Measurements from ENCODE around the gene JPH4.

JPH4 gene

GRCh38 chr14:23577710-23578392 is 739 bp downstream of the JPH4 start:
- no peak for DNase-seq

GRCh38 chr14:23577004-23577681 is 1.4 kb downstream of the JPH4 start:
- no peak for DNase-seq

GRCh38 chr14:23573384-23574015 is 5.1 kb downstream of the JPH4 start:
- no peak for DNase-seq

- no peak for DNase-seq
Measured at GRCh38 chr14:23572836-23573235, 5.8 kb downstream of the JPH4 start.

- DNase-seq, result no peak
Measured at GRCh38 chr14:23572524-23572828, 6.1 kb downstream of the JPH4 start.

- DNase-seq, result no peak
Measured at GRCh38 chr14:23571701-23572523, 6.7 kb downstream of the JPH4 start.

- no peak for DNase-seq
Measured at GRCh38 chr14:23570806-23571483, 7.6 kb downstream of the JPH4 start.

GRCh38 chr14:23569443-23570151 is 9.0 kb downstream of the JPH4 start:
- DNase-seq, result no peak

GRCh38 chr14:23568600-23569331 is 9.8 kb downstream of the JPH4 start:
- peak; percentile 28 to 38 for DNase-seq

GRCh38 chr14:23568021-23568599 is 10.5 kb downstream of the JPH4 start:
- no peak for DNase-seq

GRCh38 chr14:23567186-23568020 is 11.2 kb downstream of the JPH4 start, which contains the start of gene AP1G2:
Gene AP1G2, minus strand, starts transcription at chr14:23567791. Its CDS starts 477 bp downstream, at chr14:23567314.
- peak; percentile 81 for DNase-seq

GRCh38 chr14:23566778-23567185 is 11.8 kb downstream of the JPH4 start:
- peak in 1 of 2 experiments; percentile 19 for DNase-seq

- no peak for DNase-seq
Measured at GRCh38 chr14:23566112-23566777, 12.3 kb downstream of the JPH4 start.

GRCh38 chr14:23565626-23566025 is 13.0 kb downstream of the JPH4 start:
- DNase-seq, result no peak

- no peak for DNase-seq
Measured at GRCh38 chr14:23564876-23565275, 13.7 kb downstream of the JPH4 start.

GRCh38 chr14:23564181-23564812 is 14.3 kb downstream of the JPH4 start:
- no peak for DNase-seq

- no peak for DNase-seq
Measured at GRCh38 chr14:23563473-23564180, 15.0 kb downstream of the JPH4 start.

- peak; percentile 32 to 35 for DNase-seq
Measured at GRCh38 chr14:23562822-23563472, 15.6 kb downstream of the JPH4 start.
